ENCODE results near the gene RAB11FIP4.

RAB11FIP4 gene

GRCh38 chr17:31572341-31572740 lies 180.9 kb downstream of the RAB11FIP4 start:
- DNase-seq, result no peak

GRCh38 chr17:31573047-31573446 lies 181.6 kb downstream of the RAB11FIP4 start:
- DNase-seq, result no peak

GRCh38 chr17:31573861-31574260 lies 182.4 kb downstream of the RAB11FIP4 start:
- no peak for DNase-seq

- DNase-seq, result no peak
These were observed 183.0 kb downstream of the RAB11FIP4 start for GRCh38 chr17:31574458-31574857.

DNA sequence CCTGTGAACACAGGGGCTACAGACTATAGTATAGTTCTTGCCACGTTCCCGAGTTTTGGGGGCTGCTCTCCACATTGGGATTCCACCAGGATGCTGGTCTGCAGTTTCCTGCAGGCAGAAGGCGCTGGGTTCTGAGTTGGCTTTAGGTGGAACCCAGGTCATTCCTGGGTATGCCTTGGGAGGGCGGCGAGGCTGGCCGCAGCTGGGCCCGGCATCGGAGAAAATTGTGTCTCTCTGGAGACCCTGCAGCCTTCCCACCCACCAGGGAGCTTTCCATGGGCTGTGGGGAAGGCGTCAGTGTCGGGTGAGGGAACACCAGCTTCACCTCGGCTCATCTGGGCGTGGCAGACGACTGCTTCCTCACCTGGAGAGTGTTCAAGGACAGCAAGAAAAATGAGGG lies 183.6 kb downstream of the RAB11FIP4 start:
- no peak for DNase-seq

GRCh38 chr17:31579265-31579664 lies 187.8 kb downstream of the RAB11FIP4 start:
- DNase-seq, result peak; percentile 93

DNA sequence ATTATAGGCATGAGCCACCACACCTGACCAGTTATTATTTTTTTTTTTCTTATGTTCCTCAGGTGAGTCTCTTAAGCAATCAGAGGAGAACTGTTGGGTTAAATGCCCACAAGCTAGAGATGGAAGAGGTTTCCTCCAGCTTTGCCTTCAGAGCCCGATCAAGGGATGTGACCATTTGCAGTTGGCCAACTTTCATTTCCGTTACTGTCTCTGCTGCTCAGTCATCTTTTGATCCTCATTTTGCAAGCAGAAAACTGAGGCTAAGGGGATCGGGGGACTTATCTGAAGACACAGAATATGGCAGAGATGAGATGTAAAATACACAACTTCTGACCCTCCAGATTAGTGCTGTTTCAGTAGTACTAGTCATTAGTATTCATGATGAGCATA lies 188.8 kb downstream of the RAB11FIP4 start:
- DNase-seq, result no peak

DNA sequence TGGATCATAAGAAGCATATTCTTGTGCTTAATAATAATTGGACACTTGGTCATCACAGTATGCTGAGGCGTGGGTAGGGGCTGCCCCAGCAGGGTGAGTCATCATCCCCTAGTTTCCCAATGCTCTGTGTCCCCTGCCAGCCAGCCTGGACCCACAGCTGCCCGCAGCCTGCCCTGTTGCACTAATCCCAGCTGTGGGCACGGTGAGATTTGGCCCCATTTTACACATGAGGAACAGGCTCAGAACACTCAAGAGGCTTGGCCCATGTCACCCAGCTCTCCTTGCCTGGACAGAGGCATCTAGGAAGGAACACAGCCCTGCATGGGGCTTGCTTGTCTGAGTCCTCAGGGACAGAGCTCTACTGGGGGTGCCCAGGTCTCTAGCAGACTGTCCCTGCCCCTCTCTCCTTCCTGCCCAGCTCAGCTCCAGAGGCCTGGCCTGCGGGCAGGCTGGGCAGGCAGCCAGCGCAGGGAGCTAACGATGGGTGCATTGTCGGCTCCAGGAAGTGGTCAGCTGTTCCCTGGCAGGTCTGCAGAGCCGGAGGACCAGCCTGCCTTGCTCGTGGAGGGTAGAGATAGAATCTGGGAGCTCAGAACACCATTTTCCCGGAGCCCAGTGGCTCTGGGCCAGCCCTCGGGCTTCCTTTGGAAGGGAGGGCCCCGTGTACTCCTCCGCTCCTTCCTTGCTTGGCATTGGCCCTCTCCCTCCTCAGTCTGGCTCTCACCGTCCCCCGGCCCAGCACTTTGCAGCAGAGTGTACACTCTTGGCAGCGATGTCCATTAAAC lies 189.4 kb downstream of the RAB11FIP4 start:
- peak; percentile 96 for DNase-seq

DNA sequence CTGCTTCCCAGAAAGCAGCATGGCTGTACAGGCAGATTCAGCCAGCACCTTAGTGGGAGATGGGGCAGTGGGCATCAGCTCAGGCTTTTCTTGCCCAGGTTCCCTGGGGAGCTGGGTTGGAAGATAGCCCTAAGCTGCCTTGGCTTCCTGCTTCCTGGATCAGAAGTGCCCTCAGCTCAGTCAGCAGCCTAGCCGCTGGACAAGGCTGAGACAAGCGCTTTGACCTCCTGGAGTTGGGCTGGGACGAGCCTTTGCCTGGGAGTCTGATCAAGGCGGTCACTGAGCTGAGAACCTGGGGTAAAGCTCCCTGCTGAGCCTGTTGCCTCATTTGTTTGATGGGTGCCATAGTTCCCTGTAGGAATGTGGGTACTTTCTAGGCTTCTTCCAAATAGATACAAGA lies 190.0 kb downstream of the RAB11FIP4 start:
- peak; percentile 42 for DNase-seq

- no peak for DNase-seq
These were observed 190.9 kb downstream of the RAB11FIP4 start for GRCh38 chr17:31582151-31582907.

DNA sequence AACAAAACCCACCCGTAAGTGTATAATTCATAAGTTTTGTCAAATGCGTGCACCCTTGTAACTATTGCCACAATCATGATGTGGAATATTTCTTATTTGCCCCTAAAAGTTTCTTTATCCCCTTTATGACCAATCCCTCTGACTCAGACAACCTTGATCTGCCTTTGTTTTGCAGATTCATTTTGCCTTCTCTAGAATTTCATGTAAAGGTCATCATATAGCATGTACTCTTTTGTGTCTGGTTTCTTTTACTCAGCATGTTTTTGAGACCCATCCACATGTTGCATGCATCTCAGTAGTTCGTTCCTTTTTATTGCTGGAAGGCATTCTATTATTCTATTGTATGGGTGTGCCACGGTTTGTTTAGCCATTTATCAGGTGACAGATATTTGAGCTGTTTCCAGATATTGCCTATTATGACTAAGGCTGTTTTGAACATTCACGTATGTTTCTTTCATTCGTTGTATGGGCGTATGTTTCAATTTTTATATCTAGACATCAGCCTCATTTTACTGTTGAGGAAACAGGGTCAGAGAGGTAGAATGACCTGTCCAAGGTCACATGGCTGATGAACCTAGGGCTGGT lies 192.4 kb downstream of the RAB11FIP4 start:
- no peak for DNase-seq

DNA sequence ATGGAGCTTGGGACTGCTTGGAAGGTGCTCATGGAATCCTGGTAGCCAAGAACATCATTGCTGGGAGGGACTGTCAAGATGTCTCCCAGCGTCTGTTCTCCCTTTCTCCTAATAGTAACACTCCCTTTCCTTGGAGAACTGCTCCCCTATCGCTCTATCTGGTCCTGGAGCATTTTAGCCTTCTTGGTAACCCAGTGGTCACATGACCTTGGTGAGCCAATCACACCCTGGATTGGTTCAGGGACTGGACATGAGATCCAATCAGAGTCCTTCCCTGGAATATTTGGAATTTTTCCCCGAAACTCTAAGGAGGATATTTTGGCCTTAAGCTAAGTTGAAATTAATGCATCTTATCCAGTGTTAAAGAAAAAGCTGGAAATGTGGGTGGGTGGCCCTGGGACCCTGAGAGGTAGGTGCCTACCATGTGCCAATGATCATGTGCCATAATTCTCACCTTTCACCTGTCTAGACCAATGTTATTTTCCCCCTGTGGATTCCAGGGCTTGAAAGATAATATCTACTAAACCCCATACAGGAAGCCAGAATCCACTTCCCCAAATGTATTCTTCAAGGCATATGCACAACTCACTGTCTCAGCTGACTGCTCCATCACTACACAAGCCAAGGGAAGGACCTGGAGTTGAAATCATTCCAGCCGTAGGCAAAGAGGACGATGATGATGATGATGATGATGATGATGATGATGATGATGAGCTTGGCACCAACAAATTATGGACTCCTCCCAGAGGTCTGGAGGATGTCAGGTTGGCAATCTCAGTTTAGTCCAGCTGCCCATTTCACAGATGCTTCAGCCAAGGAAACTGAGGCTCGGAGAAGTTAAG lies 193.2 kb downstream of the RAB11FIP4 start:
- DNase-seq, result no peak

DNA sequence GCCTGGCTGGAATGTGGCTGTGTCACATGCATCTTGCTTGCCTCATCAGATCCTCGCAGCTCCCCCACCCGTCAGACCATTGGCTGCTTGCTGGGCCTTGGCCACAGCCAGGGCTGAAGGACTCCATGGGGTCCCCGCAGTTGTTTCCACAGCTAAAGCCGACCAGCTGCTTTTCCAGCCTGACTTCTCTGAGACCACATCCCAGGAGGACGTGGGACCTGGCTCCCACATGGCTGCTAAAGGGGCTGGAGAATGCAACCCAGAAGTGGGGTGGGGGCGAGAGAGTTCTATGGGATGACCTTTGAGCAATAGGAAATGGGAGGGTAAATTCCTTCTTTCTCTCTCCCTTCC lies 193.8 kb downstream of the RAB11FIP4 start:
- DNase-seq, result no peak

DNA sequence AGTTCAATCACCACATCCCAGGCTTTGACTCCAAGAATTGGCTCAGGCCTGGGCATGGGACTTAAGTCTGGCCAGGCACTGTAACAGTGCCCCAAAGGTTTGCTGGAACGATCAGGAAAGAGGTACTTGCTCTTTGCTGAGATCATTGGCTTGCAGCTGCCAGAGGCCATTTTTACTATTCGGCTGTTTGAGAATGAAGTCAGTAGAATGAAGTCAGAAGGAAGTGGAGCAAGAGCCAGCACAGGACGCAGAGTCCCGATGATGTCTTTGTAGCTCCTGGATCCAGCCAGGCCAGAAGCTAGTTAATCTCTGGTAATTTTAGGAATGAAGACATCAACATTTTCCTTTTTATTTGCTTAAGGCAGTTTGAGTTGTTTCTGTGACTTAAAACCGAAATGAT lies 195.5 kb downstream of the RAB11FIP4 start:
- no peak for DNase-seq

- DNase-seq, result no peak
These were observed 196.0 kb downstream of the RAB11FIP4 start for GRCh38 chr17:31587462-31587861.
